Measurements from ENCODE around the gene IPO4. TPM values are rescaled to one million over a fixed set of nuclear protein-coding genes. Genes with fewer than 3 reads are reported as not detected.

The IPO4 gene
- total and polyA plus RNA-seq, 2 of the 4 experiments (the other 2 are of a cell fraction) = 37.6 to 39.4 TPM

- no peak overlapping the region for H3K9ac ChIP-seq (ENCODE audit: low read depth, low read length)
- no peaks in the 10 kb centered on the region for H3K36me3 ChIP-seq (ENCODE audit: control insufficient read depth, insufficient read depth, low read length)
- no peak overlapping the region for H2AFZ ChIP-seq (replicated peaks; ENCODE audit: low read length, poor library complexity)
- no peak overlapping the region for H4K5ac ChIP-seq (ENCODE audit: low read depth, low read length)
- BruUV-seq (replicated peaks) = no TSS peak
- ChIA-PET POLR2A (ENCODE audit: unreplicated experiment) (no interaction called here), CTCF (no interaction called here)
- no peaks in the 10 kb centered on the region for H3K9me3 ChIP-seq (ENCODE audit: control insufficient read depth, insufficient read depth, low read length)
- no peak overlapping the region for H2AK5ac ChIP-seq (ENCODE audit: low read depth, low read length)
- H2BK20ac ChIP-seq (ENCODE audit: low read depth, low read length) = no peak overlapping the region
- dilution Hi-C loops (cut with HindIII; ENCODE audit: low sequenced_read_pairs, unreplicated experiment) = no loop called here
- H3K27ac ChIP-seq (ENCODE audit: insufficient read depth, low read length) = no peak overlapping the region
- TF ChIP-seq RAD21 (IDR thresholded peaks at IDR 0.05; ENCODE audit: low read length) (no peak), MAZ (IDR thresholded peaks at IDR 0.05; ENCODE audit: borderline replicate concordance, low read depth, low read length) (no peak), BHLHE40 (IDR thresholded peaks at IDR 0.05; ENCODE audit: low read depth, low read length) (no peak), NFE2L2 (IDR thresholded peaks at IDR 0.05; ENCODE audit: low read depth, low read length) (no peak), MXI1 (IDR thresholded peaks at IDR 0.05; ENCODE audit: borderline replicate concordance, low read depth, low read length) (no peak), POLR2A (IDR thresholded peaks at IDR 0.05; ENCODE audit: low read depth, low read length) (no peak), CHD1 (IDR thresholded peaks at IDR 0.05; ENCODE audit: low read depth, low read length) (no peak), FOS (IDR thresholded peaks at IDR 0.05; ENCODE audit: low read depth, low read length) (no peak), CTCF (conservative IDR thresholded peaks at IDR 0.05; ENCODE audit: low read depth, low read length) (no peak), RFX5 (IDR thresholded peaks at IDR 0.05; ENCODE audit: low read depth, low read length) (no peak), SMC3 (IDR thresholded peaks at IDR 0.05; ENCODE audit: low read depth, low read length) (no peak), CEBPB (IDR thresholded peaks at IDR 0.05; ENCODE audit: low read depth, low read length) (no peak), RCOR1 (IDR thresholded peaks at IDR 0.05; ENCODE audit: insufficient replicate concordance, low read length) (no peak), ELK1 (IDR thresholded peaks at IDR 0.05; ENCODE audit: borderline replicate concordance, low read depth, low read length) (no peak)
- in situ Hi-C loops (cut with MboI; ENCODE audit: low sequenced_read_pairs) = loop anchor here (10.0 to 25.0 kb wide), 3 partner anchors 303 to 1045 kb away; partner anchors contain the start of genes ACIN1, BCL2L2, C14orf119 and PABPN1
- H3K23ac ChIP-seq (ENCODE audit: low read depth, low read length) = no peak overlapping the region
- no peak overlapping the region for H3K14ac ChIP-seq (replicated peaks; ENCODE audit: low read depth, low read length)
- H3K56ac ChIP-seq (ENCODE audit: extremely low read depth, insufficient read depth, low read length) = no peak overlapping the region
- no peak overlapping the region for H3K4me2 ChIP-seq (ENCODE audit: low read depth, low read length)
- H2BK5ac ChIP-seq (ENCODE audit: low read depth, low read length, poor library complexity, severe bottlenecking) = no peak overlapping the region
- H2BK120ac ChIP-seq (ENCODE audit: low read depth, low read length) = no peak overlapping the region
- H4K91ac ChIP-seq (ENCODE audit: insufficient read depth, low read depth, low read length) = no peak overlapping the region
- no peak overlapping the region for H2AK9ac ChIP-seq (replicated peaks; ENCODE audit: low read depth, low read length, poor library complexity)
- no peak overlapping the region for H2BK15ac ChIP-seq (ENCODE audit: low read depth, low read length)
- H3K9me1 ChIP-seq (ENCODE audit: insufficient read depth, low read length) = peaks cover 5% of the 10 kb centered on the region
- intact Hi-C loops (cut with micrococcal nuclease) = no loop called here
- peaks cover 8% of the 10 kb centered on the region; the same call in 1 of the 2 replicates for H3K4me1 ChIP-seq (ENCODE audit: control insufficient read depth, insufficient read depth, low read length)
- no peak for DNase-seq
- ATAC-seq (ENCODE audit: low read depth) = no peak
- no peak overlapping the region for H3K18ac ChIP-seq (ENCODE audit: low read depth, low read length)
- H3K79me1 ChIP-seq (ENCODE audit: low read depth in 1 of 2, low read length in 2 of 2) = peaks cover 4 to 10% of the 10 kb centered on the region in 2 experiments; a peak in 3 of 4 replicates
- H3K27me3 ChIP-seq (ENCODE audit: control insufficient read depth, insufficient read depth, low read length) = no peaks in the 10 kb centered on the region
- 0 out of 2 replicates have a peak, but pooled peaks cover 5% of the 10 kb centered on the region for H4K20me1 ChIP-seq (ENCODE audit: insufficient read depth, low read length)
- no peak overlapping the region for H3K4ac ChIP-seq (ENCODE audit: low read depth, low read length)
- no peak overlapping the region for H4K8ac ChIP-seq (ENCODE audit: low read depth in 2 of 2, low read length in 2 of 2)
- no peak overlapping the region for H3K4me3 ChIP-seq (ENCODE audit: insufficient read depth, low read depth, low read length)
- WGBS, 2 experiments (ENCODE audit: extremely low coverage in 2 of 2, insufficient read length in 1 of 2) = 82% methylated on average over 12 of the region's 24 CpGs; no CpG with 5 or more reads in 1 of the 2 experiments
Measured at GRCh38 chr14:24132061-24132685, 56.4 kb downstream of the IPO4 start.
